DOHH2 (cell line): ENCODE data around the gene MRTO4.
"Not testable (repeated sequence)": the region's sequence is repeated elsewhere in the genome, so short reads cannot be mapped to it uniquely, and the experiment has no call there.

Experiments used
- CTCF ChIP-seq: fragments of 200-600 bp; sonication (generic); IDR thresholded peaks from one replicate; pipeline ENCODE4 v1.5.1; 2014; ENCODE audit warnings: antibody characterized with exemption, mild to moderate bottlenecking, low read depth, low read length; ENCODE audit not compliant: poor library complexity, severe bottlenecking
- EZH2phosphoT487 ChIP-seq: fragments of 200-600 bp; sonication (generic); IDR thresholded peaks from 2 replicates; pipeline ENCODE4 v1.6.1; 2017; ENCODE audit warnings: borderline replicate concordance, mild to moderate bottlenecking, antibody characterized with exemption, low read length, moderate library complexity, mixed read lengths

DNA sequence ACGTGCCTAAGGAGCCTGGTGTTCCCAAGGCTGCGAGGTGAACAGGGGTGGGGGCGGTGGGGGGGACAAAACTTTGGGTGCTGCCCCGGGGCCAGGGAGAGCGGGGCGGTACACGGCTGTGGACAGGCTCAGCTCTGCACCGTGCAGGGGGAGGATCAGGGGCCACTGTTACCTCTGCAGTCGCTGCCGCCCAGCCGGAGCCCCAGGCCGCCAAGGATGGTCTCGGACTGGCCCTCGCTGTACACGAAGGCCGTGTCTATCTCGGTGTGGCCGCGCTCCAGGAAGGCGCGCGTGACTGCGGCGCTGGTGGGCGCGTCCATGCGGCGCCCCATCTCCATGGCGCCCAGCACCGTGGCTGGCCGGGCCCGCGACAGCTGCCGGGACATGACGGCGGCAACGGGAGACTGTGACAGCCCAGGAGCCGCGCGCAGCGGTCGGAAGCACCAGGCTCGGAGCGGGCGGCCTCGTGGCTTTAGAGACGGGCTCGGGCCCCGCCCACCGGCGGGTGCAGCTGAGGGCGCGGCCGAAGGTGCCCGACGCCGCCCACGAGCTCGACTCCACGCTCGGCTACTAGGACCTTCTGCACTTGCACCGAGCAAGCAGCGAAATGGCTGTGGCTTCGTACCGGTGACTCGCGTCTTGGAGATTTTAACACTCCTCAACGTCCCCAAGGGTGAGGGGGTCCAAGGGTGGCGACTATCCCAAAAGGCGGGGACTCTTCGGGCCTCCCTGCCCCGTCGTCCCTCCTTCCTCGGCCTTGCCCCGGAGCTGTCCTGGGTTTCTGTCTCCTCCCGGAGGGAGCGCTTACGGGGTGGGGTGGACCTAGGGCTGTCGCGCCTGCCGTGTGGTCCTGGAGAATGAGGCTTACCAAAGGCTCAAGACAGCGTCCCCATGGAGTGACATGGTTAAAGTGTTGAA, 37.0 kb downstream of the MRTO4 start, which contains the start of gene AKR7A3:
- TF ChIP-seq CTCF, EZH2phosphoT487: not testable (repeated sequence)
